Stimulated activated naive CD4-positive, alpha-beta T cell treated with Interleukin-2 at 50 U/mL for 16 hours (primary cell): ENCODE results near the gene C10orf90.

ENCODE experiments used
- DNase-seq: peaks from one replicate; lab custom pipeline; 2025; lab: John Stamatoyannopoulos, UW

The C10orf90 gene

GRCh38 chr10:126425032-126425431 lies 245.5 kb downstream of the C10orf90 start:
- DNase-seq, result no peak

- no peak for DNase-seq
These were observed 246.6 kb downstream of the C10orf90 start for GRCh38 chr10:126423732-126424491.

GRCh38 chr10:126422567-126422966 lies 247.9 kb downstream of the C10orf90 start:
- no peak for DNase-seq

- DNase-seq, result no peak
These were observed 248.7 kb downstream of the C10orf90 start for GRCh38 chr10:126421756-126422256.

DNA sequence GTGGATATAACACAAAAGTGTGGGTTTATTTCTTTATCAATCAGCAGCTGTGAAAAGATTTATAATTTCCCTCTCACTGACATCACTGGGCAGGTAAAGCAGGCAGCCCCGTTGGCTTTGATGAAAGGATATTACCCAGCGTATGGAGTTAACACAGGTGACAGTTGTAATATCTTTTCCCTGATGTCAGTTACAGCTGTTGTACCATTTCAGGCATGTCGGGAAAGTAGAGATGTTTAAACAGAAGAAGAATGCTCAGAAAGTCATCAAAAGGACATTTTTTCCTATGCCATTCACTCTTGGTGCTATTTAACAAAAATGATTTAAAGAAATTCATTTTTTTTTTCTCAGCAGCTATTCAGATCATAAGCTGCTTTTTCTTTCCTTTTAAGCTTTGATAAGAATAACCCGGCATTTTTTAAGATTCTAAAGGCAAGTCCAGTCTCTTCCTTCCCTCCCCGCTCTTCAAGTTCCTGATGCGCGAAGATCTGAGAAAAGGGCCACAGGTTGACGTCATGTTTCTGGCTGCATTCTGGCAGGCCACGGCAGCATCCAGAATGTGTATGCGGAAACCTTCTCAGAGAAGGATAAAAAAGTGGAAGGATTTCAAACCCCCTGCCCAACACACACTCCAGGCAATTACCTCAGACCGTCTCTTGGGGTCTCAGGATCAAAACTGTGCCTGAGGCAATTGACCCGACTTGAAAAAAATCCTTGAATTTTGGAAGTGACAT lies 249.8 kb downstream of the C10orf90 start:
- no peak for DNase-seq

DNA sequence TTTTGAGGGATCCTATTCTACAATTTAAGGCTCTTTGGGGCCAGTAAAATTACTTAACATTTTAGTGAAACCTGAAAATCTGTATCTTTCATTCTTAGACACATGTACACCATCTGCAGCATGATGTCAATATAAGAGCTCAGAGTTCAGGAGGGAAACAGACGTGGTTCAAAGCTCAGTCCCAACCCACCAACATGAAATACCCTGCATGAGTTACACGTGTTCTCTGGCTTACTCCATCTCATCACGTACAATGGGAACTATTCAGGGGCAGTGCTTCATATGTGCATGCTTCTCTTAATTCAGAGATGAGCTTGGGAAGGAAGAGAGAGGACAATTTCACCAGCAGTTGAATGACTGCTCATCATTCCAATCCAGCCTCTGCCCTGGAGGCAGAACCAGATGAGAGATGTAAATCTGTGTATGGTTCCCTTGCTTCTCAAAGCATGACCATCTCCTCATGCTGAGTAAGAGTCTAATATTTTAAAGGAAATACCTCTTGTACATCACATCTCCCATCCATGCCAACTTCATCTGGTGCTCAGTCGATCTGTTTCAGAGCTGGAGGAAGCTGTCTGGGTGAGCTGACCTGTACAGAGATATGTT lies 253.2 kb downstream of the C10orf90 start:
- no peak for DNase-seq

DNA sequence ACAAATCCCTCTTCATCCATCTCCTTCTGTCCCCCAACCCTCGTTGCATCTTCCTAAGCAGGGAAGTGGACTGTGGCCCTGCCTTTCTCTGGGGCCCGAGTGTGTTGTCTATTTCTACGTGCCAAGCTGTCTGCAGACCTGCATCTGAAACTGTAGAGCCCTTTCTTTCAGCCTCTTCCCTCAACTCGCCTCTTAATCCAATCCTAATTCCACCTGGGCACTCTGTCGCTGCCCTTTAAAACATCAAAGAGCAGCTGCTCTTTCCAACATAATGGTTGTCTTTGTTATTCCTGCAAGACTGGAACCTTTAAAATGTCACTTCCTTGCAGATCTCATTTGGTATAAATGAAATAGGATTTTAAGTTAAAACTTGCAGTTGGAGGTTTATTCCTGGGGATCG lies 260.7 kb downstream of the C10orf90 start:
- DNase-seq, result no peak

DNA sequence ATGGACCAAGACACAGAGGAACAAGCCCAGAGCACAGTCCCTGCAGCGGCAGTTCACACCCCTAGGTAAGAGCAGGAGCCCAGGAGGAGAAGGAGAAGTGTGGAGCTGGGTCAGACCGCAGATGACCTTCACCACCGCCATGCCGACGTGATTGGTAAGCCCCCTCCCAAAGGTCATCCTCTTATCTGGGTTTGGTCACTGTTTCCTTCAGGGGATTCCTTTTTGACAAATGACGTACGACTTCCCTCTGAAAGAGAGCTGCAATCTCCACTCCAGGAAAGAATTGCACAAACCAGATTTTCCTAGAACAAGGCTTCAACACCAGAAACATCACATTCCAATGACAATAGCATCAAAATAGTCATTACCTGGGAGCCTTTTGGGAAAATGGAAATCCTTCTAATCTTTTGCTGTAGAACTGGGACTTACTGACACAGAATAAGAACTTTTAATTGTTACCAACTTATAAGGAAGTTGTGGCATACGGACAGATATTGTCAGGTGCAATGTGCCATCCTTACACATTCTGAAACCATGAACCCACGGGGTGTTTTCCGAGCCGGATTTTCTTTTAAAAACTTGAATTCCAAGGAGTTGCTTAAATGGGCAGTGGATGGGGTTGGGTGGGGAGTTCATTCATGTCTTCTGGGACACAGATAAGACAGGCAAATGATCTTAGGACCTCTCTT lies 261.4 kb downstream of the C10orf90 start:
- no peak for DNase-seq

- no peak for DNase-seq
These were observed 262.7 kb downstream of the C10orf90 start for GRCh38 chr10:126407831-126408230.

- no peak for DNase-seq
These were observed 265.2 kb downstream of the C10orf90 start for GRCh38 chr10:126405239-126405775.

- no peak for DNase-seq
These were observed 267.5 kb downstream of the C10orf90 start for GRCh38 chr10:126402721-126403695.

DNA sequence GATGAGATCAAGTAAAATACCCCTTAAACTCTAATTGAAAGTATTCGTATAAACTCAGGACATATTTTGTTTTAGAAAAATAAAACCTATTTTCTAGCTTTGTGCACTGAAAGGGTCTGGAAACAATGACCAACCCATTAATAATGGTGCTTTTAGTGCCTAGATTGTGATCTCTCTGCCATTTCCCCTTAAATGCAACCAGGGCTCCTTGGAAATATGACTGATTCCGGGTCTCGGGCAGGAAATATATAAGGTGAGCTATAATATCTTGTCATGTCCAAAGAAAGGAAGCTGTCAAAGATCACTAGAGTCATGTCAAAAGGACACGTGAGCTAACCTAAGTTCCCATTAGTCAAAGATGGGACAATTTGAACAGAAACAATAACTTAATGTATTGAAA lies 269.9 kb downstream of the C10orf90 start:
- DNase-seq, result no peak

DNA sequence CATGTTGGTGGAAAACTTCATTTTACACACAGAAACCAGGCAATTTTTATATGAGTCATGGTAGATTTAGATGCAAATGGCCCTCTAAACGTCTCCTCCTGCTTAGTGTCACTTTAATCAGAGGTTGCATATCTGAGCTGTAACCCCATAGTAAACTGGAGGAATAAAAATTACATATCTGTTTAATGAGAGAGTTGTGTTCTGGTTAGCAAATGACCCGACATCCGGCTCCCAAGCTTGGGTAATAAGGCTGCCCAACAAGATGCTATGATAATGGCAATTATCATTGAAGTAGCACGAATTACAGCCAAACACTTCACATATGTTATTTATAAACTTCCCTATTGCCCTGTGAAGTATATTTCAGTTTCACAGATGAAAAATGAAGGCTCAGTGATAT lies 271.6 kb downstream of the C10orf90 start:
- no peak for DNase-seq

- DNase-seq, result no peak
These were observed 272.1 kb downstream of the C10orf90 start for GRCh38 chr10:126398383-126398743.

DNA sequence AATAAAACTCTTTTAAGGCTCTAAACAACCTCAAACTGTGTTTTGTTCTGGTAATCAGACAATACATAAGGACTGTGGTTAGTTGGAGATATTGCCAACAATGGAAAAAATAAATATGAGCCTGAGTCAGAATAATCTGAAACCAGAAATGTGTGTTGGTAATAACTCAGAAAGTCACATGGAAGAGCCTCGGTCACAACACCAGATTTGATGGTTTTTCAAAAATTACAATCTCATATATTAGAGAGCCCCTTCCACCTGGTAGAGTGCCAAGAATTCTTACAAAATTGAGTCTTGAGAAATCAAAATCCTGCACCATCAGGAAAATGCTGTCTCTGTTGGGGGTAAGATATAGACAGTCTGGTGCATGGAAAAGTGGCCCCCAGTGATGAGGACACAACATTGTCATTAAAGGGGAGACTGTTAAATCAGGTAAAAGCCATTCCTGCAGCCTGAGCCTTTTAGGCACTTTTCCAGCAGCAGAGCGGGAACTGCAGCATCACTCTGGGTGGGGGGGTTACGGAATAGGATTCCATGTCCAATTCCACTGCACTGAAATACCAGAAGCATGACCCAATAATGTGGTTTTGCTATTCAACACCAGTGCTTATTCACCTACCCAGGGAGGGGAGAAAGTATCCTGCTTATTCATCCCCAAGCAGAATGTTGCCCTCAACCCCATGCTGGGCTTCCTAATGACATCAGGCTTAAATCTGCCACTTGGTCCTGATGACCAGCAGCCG lies 272.7 kb downstream of the C10orf90 start:
- DNase-seq, result no peak

- DNase-seq, result no peak
These were observed 273.3 kb downstream of the C10orf90 start for GRCh38 chr10:126397156-126397555.

DNA sequence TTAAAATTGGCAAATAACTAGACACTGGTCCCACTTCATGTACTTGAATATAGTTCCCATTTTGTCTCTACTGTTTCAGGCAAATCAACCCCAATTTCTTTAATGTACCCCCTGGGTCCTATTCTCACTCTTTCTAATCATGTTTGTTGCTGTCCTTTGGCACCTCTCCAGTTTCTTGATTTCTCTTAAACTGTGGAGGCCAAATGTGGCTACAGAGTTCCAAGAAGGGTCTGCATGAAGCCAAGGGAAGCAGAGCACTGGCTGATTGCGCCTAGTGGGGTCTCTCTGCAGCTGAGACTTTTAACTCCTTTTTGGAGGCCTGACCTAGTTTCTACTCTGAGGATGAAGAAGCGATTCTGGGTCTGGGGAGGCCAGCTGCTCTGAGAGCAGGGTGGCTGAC lies 275.5 kb downstream of the C10orf90 start:
- DNase-seq, result no peak

GRCh38 chr10:126393076-126393475 lies 277.4 kb downstream of the C10orf90 start:
- no peak for DNase-seq

- no peak for DNase-seq
These were observed 278.0 kb downstream of the C10orf90 start for GRCh38 chr10:126392469-126392868.

- DNase-seq, result no peak
These were observed 278.4 kb downstream of the C10orf90 start for GRCh38 chr10:126392068-126392467.
